Loucy (cell line): ENCODE data around the gene TSSK2.

Experiments used
- CTCF ChIP-seq: fragments of 200-600 bp; sonication (generic); conservative IDR thresholded peaks from 2 replicates; pipeline ENCODE4 v1.5.1; 2014; ENCODE audit warnings: mild to moderate bottlenecking, antibody characterized with exemption, low read length
- EZH2phosphoT487 ChIP-seq: fragments of 200-600 bp; IDR thresholded peaks from 2 replicates; pipeline ENCODE4 v1.6.1; 2018; ENCODE audit warnings: antibody characterized with exemption, mild to moderate bottlenecking, moderate library complexity, borderline replicate concordance

- TF ChIP-seq CTCF = no peak
- TF ChIP-seq EZH2phosphoT487 = no peak
Measured at GRCh38 chr22:19088866-19089595, 42.1 kb upstream of the TSSK2 start.
